H9 (cell line): Measurements from ENCODE around the gene NDUFS3. TPM values are rescaled to one million over a fixed set of nuclear protein-coding genes. Genes with fewer than 3 reads are reported as not detected.

ENCODE experiments used
- DNase-seq: peaks from one replicate; pipeline ENCODE4 v3.0.0-alpha.2; 2017
- H2AFZ ChIP-seq: one replicate; pipeline ENCODE4 v1.6.1; 2013; ENCODE audit warnings: mild to moderate bottlenecking, low read length, control low read depth, moderate library complexity
- H2AK5ac ChIP-seq: 2 replicates; pipeline ENCODE4 v1.6.1; 2013; ENCODE audit warnings: low read length, control low read depth, mixed read lengths; ENCODE audit not compliant: insufficient read length
- H2BK120ac ChIP-seq: one replicate; pipeline ENCODE4 v1.6.1; 2013; ENCODE audit warnings: low read depth, mild to moderate bottlenecking, low read length, control low read depth, inconsistent platforms; ENCODE audit not compliant: poor library complexity, severe bottlenecking
- H2BK12ac ChIP-seq: 2 replicates; pipeline ENCODE4 v1.6.1; 2013; ENCODE audit warnings: low read length, control low read depth, mixed read lengths, low read depth; ENCODE audit not compliant: insufficient read length
- H2BK15ac ChIP-seq: 2 replicates; pipeline ENCODE4 v1.6.1; 2013; ENCODE audit warnings: low read depth, low read length, control low read depth
- H2BK20ac ChIP-seq: one replicate; pipeline ENCODE4 v1.6.1; 2013; ENCODE audit warnings: low read depth, mild to moderate bottlenecking, low read length, control low read depth, inconsistent platforms; ENCODE audit not compliant: poor library complexity, severe bottlenecking
- H2BK5ac ChIP-seq: 2 replicates; pipeline ENCODE4 v1.6.1; 2013; ENCODE audit warnings: low read length, control low read depth, mixed read lengths; ENCODE audit not compliant: insufficient read length
- H3K14ac ChIP-seq: 2 replicates; pipeline ENCODE4 v1.6.1; 2013; ENCODE audit warnings: low read length, control low read depth; ENCODE audit not compliant: insufficient read depth
- H3K18ac ChIP-seq: 2 replicates; pipeline ENCODE4 v1.6.1; 2013; ENCODE audit warnings: low read depth, mild to moderate bottlenecking, mixed read lengths, low read length, control low read depth; ENCODE audit not compliant: insufficient read length
- H3K23ac ChIP-seq: 2 replicates; pipeline ENCODE4 v1.6.1; 2013; ENCODE audit warnings: low read length, control low read depth, mixed read lengths, low read depth; ENCODE audit not compliant: insufficient read length
- H3K23me2 ChIP-seq: 2 replicates; pipeline ENCODE4 v1.6.1; 2013; ENCODE audit warnings: low read depth, mild to moderate bottlenecking, mixed read lengths, low read length, control low read depth; ENCODE audit not compliant: insufficient read length, poor library complexity, severe bottlenecking
- H3K27ac ChIP-seq: 2 replicates; pipeline ENCODE4 v1.5.1; 2013; ENCODE audit warnings: low read length, control low read depth, mixed read lengths, low read depth; ENCODE audit not compliant: insufficient read length
- H3K27me3 ChIP-seq: 2 replicates; pipeline ENCODE4 v1.6.1; 2013; ENCODE audit warnings: low read length, control low read depth, inconsistent platforms; ENCODE audit not compliant: insufficient read depth
- H3K4ac ChIP-seq: 2 replicates; pipeline ENCODE4 v1.6.1; 2013; ENCODE audit warnings: low read depth, mild to moderate bottlenecking, control low read depth, inconsistent platforms, low read length, moderate library complexity
- H3K4me1 ChIP-seq: 2 replicates; pipeline ENCODE4 v1.6.1; 2013; ENCODE audit warnings: low read length, control low read depth, inconsistent platforms; ENCODE audit not compliant: insufficient read depth
- H3K4me2 ChIP-seq: 2 replicates; pipeline ENCODE4 v1.6.1; 2013; ENCODE audit warnings: low read length, control low read depth, mixed read lengths; ENCODE audit not compliant: insufficient read length, insufficient read depth
- H3K56ac ChIP-seq: 2 replicates; pipeline ENCODE4 v1.6.1; 2013; ENCODE audit warnings: low read depth, mild to moderate bottlenecking, mixed read lengths, low read length, control low read depth; ENCODE audit not compliant: insufficient read length
- H3K79me1 ChIP-seq: 2 replicates; pipeline ENCODE4 v1.6.1; 2013; ENCODE audit warnings: low read depth, mild to moderate bottlenecking, moderate library complexity, low read length, control low read depth, inconsistent platforms; ENCODE audit not compliant: insufficient read depth, poor library complexity, severe bottlenecking
- H3K79me2 ChIP-seq: 2 replicates; pipeline ENCODE4 v1.6.1; 2013; ENCODE audit warnings: low read length, control low read depth, inconsistent platforms; ENCODE audit not compliant: insufficient read depth
- H3K9ac ChIP-seq: 2 replicates; pipeline ENCODE4 v1.6.1; 2013; ENCODE audit warnings: low read length, control low read depth, mixed read lengths; ENCODE audit not compliant: insufficient read length; ENCODE audit errors: extremely low read depth
- H3K9me3 ChIP-seq: one replicate; pipeline ENCODE4 v1.6.1; 2013; ENCODE audit warnings: low read depth, low read length, inconsistent platforms; ENCODE audit not compliant: control insufficient read depth
- H3T11ph ChIP-seq: one replicate; pipeline ENCODE4 v1.6.1; 2013; ENCODE audit warnings: mild to moderate bottlenecking, low read length, control low read depth, inconsistent platforms
- H4K20me1 ChIP-seq: one replicate; pipeline ENCODE4 v1.6.1; 2013; ENCODE audit not compliant: control insufficient read depth, insufficient read length, insufficient read depth
- H4K5ac ChIP-seq: 2 replicates; pipeline ENCODE4 v1.6.1; 2013; ENCODE audit warnings: low read depth, mild to moderate bottlenecking, mixed read lengths, low read length, control low read depth; ENCODE audit not compliant: insufficient read length
- H4K8ac ChIP-seq: replicated peaks from 2 replicates; pipeline ENCODE4 v1.6.1; 2013; ENCODE audit warnings: low read length, control low read depth, mixed read lengths, low read depth; ENCODE audit not compliant: insufficient read length
- H4K91ac ChIP-seq: 2 replicates; pipeline ENCODE4 v1.6.1; 2013; ENCODE audit warnings: low read depth, mild to moderate bottlenecking, moderate library complexity, mixed read lengths, low read length, control low read depth; ENCODE audit not compliant: insufficient read length
- H3K27ac Mint-ChIP-seq, 3 experiments: 2 replicates in 2 of 3; 3 replicates in 1 of 3; pipeline ENCODE4 v1.8.0; 2020 to 2021; ENCODE audit warnings: mixed read lengths in 3 of 3, mild to moderate bottlenecking in 1 of 3, moderate library complexity in 1 of 3
- H3K27me3 Mint-ChIP-seq: 2 replicates; pipeline ENCODE4 v1.8.0; 2021; ENCODE audit warnings: low read depth, mild to moderate bottlenecking, moderate library complexity, mixed read lengths
- H3K36me3 Mint-ChIP-seq, 3 experiments: 2 replicates in 2 of 3; 3 replicates in 1 of 3; pipeline ENCODE4 v1.8.0; 2020 to 2021; ENCODE audit warnings: low read depth in 3 of 3, mixed read lengths in 3 of 3; ENCODE audit not compliant: insufficient read depth in 1 of 3
- H3K4me1 Mint-ChIP-seq, 2 experiments: 2 replicates each; pipeline ENCODE4 v1.8.0; 2020; ENCODE audit warnings: mixed read lengths in 2 of 2
- H3K4me3 Mint-ChIP-seq, 2 experiments: 2 replicates in 1 of 2; 3 replicates in 1 of 2; pipeline ENCODE4 v1.8.0; 2020 to 2021; ENCODE audit warnings: mild to moderate bottlenecking in 2 of 2, mixed read lengths in 2 of 2, moderate library complexity in 1 of 2
- H3K9me3 Mint-ChIP-seq, 2 experiments: 2 replicates in 1 of 2; 3 replicates in 1 of 2; pipeline ENCODE4 v1.8.0; 2020; ENCODE audit warnings: mild to moderate bottlenecking in 2 of 2, mixed read lengths in 2 of 2, moderate library complexity in 1 of 2
- CTCF ChIP-seq: fragments of 200-600 bp; sonication (generic); conservative IDR thresholded peaks from 3 replicates; pipeline ENCODE4 v1.8.0; 2021; ENCODE audit warnings: antibody characterized with exemption, mild to moderate bottlenecking
- WGBS: extraction: QIAGEN DNeasy Blood & Tissue Kit; methylation state at CpG from one replicate; pipeline ENCODE4 v1.1.7; 2013; ENCODE audit warnings: missing lambda C conversion rate, low lambda C conversion rate, mixed read lengths; ENCODE audit not compliant: insufficient read length; ENCODE audit errors: extremely low coverage; 5-methylcytosine and 5-hydroxymethylcytosine counted together
- total RNA-seq: library from RNA; stranded (reverse); gene quantifications from 2 replicates; pipeline ENCODE4 v1.2.1, GENCODE V29; 2021

Gene NDUFS3
- total RNA-seq, 1 experiment from 2014 or later = 144 TPM

- Mint-ChIP-seq H3K9me3 (no peaks in the 10 kb centered on the region; a peak in 1 of 5 replicates), H3K4me3 (no peak overlapping the region), H3K27ac (no peak overlapping the region), H3K4me1 (peaks cover 14 to 22% of the 10 kb centered on the region in 2 experiments), H3K27me3 (peaks cover 33% of the 10 kb centered on the region), H3K36me3 (peaks cover 0 to 1% (median 0%) of the 10 kb centered on the region in 3 experiments; a peak in 2 of 7 replicates)
- peak; percentile 52 for DNase-seq
- no peak overlapping the region for H4K5ac ChIP-seq
- no peak overlapping the region for H2BK120ac ChIP-seq
- H3K14ac ChIP-seq = no peak overlapping the region
- H4K20me1 ChIP-seq = no peaks in the 10 kb centered on the region
- no peak overlapping the region for H2BK5ac ChIP-seq
- no peaks in the 10 kb centered on the region for H3K79me1 ChIP-seq
- no peak for TF ChIP-seq CTCF
- no peak overlapping the region for H4K91ac ChIP-seq
- no CpG with 5 or more reads among the region's 122 CpGs for WGBS
- no peak overlapping the region for H3K18ac ChIP-seq
- H2BK20ac ChIP-seq = no peak overlapping the region
- H3K4me2 ChIP-seq = no peak overlapping the region
- no peak overlapping the region for H2AK5ac ChIP-seq
- H3K79me2 ChIP-seq = no peaks in the 10 kb centered on the region
- H2BK12ac ChIP-seq = no peak overlapping the region
- H3K27me3 ChIP-seq = peaks cover 10% of the 10 kb centered on the region; the same call in 1 of the 2 replicates
- H3K4me1 ChIP-seq = no peaks in the 10 kb centered on the region
- no peak overlapping the region for H3K4ac ChIP-seq
- no peak overlapping the region for H3K27ac ChIP-seq
- H3K9ac ChIP-seq = no peak overlapping the region
- no peak overlapping the region for H2BK15ac ChIP-seq
- H3K23ac ChIP-seq = no peak overlapping the region
- no peak overlapping the region for H2AFZ ChIP-seq
- no peak overlapping the region for H3K56ac ChIP-seq
- H3K9me3 ChIP-seq = no peaks in the 10 kb centered on the region
- H3K23me2 ChIP-seq = peaks cover 13% of the 10 kb centered on the region
- H4K8ac ChIP-seq = no peak overlapping the region
- H3T11ph ChIP-seq = no peak overlapping the region
These were observed 11.3 kb downstream of the NDUFS3 start for GRCh38 chr11:47589977-47590861.
